T follicular helper cell (primary cell): ENCODE results near the gene USP7.
"Not testable (repeated sequence)": the region's sequence is repeated elsewhere in the genome, so short reads cannot be mapped to it uniquely, and the experiment has no call there.

Experiments
- DNase-seq: peaks from one replicate; pipeline ENCODE4 v3.0.0-alpha.2; 2020; ENCODE audit warnings: low read depth

USP7 gene

GRCh38 chr16:8925455-8925854 lies 38.3 kb downstream of the USP7 start:
- DNase-seq = no peak

GRCh38 chr16:8924214-8924613 lies 39.5 kb downstream of the USP7 start:
- DNase-seq = no peak

- no peak for DNase-seq
Observed at GRCh38 chr16:8923199-8923598, 40.5 kb downstream of the USP7 start.

GRCh38 chr16:8921347-8921984 lies 42.2 kb downstream of the USP7 start:
- DNase-seq = no peak

- no peak for DNase-seq
Observed at GRCh38 chr16:8920645-8921346, 42.9 kb downstream of the USP7 start.

- no peak for DNase-seq
Observed at GRCh38 chr16:8919934-8920462, 43.7 kb downstream of the USP7 start.

GRCh38 chr16:8919089-8919933 lies 44.4 kb downstream of the USP7 start:
- no peak for DNase-seq

GRCh38 chr16:8917336-8917735 lies 46.4 kb downstream of the USP7 start:
- DNase-seq = not testable (repeated sequence)

GRCh38 chr16:8916541-8917225 lies 47.0 kb downstream of the USP7 start:
- no peak for DNase-seq

GRCh38 chr16:8915722-8916301 lies 47.9 kb downstream of the USP7 start:
- no peak for DNase-seq

GRCh38 chr16:8914098-8914497 lies 49.6 kb downstream of the USP7 start:
- DNase-seq = no peak

GRCh38 chr16:8912793-8913192 lies 50.9 kb downstream of the USP7 start:
- DNase-seq = no peak

GRCh38 chr16:8910811-8911210 lies 52.9 kb downstream of the USP7 start:
- no peak for DNase-seq

- DNase-seq = no peak
Observed at GRCh38 chr16:8908810-8909468, 54.8 kb downstream of the USP7 start.

GRCh38 chr16:8907096-8907495 lies 56.6 kb downstream of the USP7 start:
- DNase-seq = no peak

- DNase-seq = no peak
Observed at GRCh38 chr16:8905795-8906591, 57.7 kb downstream of the USP7 start.

- DNase-seq = no peak
Observed at GRCh38 chr16:8905168-8905762, 58.4 kb downstream of the USP7 start.

- DNase-seq = no peak
Observed at GRCh38 chr16:8904018-8904430, 59.7 kb downstream of the USP7 start.

GRCh38 chr16:8903004-8903403 lies 60.7 kb downstream of the USP7 start:
- no peak for DNase-seq
